Measurements from ENCODE around the gene DNAAF2. TPM values are rescaled to one million over a fixed set of nuclear protein-coding genes. Genes with fewer than 3 reads are reported as not detected.
A peak's percentile ranks its signal among the peaks of the same experiment; 100 is the strongest.
"Not testable (repeated sequence)": the region's sequence is repeated elsewhere in the genome, so short reads cannot be mapped to it uniquely, and the experiment has no call there.

The DNAAF2 gene
- total and polyA plus RNA-seq, 11 donors: 3.4 to 10.0 (median 5.1) TPM

GRCh38 chr14:49585803-49586672 lies 49.0 kb downstream of the DNAAF2 start, which contains the start of gene RPS29:
Gene RPS29 (minus strand): TSS chr14:49586380. CDS start chr14:49586346, 34 bp downstream.
- no peaks in the 10 kb centered on the region for H3K27me3 ChIP-seq
- H3K36me3 ChIP-seq: peaks cover 0 to 32% (median 26%) of the 10 kb centered on the region in 9 donors
- peak within 1 kb of the TSS; percentile 72 to 100 (median 90) for H3K4me3 ChIP-seq
- intact Hi-C loops (cut with DNase I): loop anchor here in 3 of 10 donors (5.0 kb wide), 1 partner anchor 36 kb away; the partner anchor contains the start of genes MGAT2 (in 3 of the 3) and RPL36AL (in 3 of the 3)
- peak within 1 kb of the TSS; percentile 77 to 98 (median 93) for H3K27ac ChIP-seq
- H3K4me1 ChIP-seq: peaks cover 0 to 39% (median 19%) of the 10 kb centered on the region in 12 donors
- WGBS, 4 donors: 0 to 1% (median 0%) methylated on average over 39 to 54 of the region's 55 CpGs
- DNase-seq: peak; percentile 96 to 98 (median 97)
- ATAC-seq: peak; percentile 97 to 98 (median 98)
- H3K9me3 ChIP-seq: no peaks in the 10 kb centered on the region
- peak in 1 of 2 donors; percentile 78 for TF ChIP-seq POLR2A (IDR thresholded peaks at IDR 0.05)
- TF ChIP-seq CTCF (IDR thresholded peaks at IDR 0.05): no peak

GRCh38 chr14:49584981-49585640 lies 49.9 kb downstream of the DNAAF2 start:
- H3K27ac ChIP-seq: peak overlapping the region in 11 of 12 donors; percentile 80 to 98 (median 93)
- intact Hi-C loops (cut with DNase I): loop anchor here in 3 of 10 donors (5.0 kb wide), 1 partner anchor 37 kb away; the partner anchor contains the start of genes MGAT2 (in 3 of the 3) and RPL36AL (in 3 of the 3)

DNA sequence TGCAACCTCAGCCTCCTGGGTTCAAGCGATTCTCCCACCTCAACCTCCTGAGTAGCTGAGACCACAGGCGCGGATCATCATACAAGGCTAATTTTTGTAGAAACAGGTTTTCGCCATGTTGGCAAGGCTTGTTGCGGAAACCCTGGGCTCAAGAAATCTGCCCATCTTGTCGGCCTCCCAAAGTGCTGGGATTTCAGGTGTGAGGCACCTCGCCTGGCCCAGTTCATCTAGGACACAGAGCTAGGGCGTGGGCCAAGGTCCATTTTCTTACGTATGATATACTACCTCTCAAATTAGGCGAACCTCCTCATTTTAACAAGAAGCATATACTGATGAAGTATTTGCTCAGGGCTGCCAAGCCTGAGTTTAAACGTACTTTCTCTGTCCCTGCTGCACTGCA lies 51.0 kb downstream of the DNAAF2 start:
- Histone ChIP-seq H3K27me3 (no peaks in the 10 kb centered on the region), H3K4me1 (peaks cover 0 to 39% (median 19%) of the 10 kb centered on the region in 12 donors), H3K9me3 (no peaks in the 10 kb centered on the region), H3K36me3 (peaks cover 0 to 32% (median 26%) of the 10 kb centered on the region in 9 donors), H3K4me3 (peak overlapping the region in 5 of 12 donors; percentile 85 to 100 (median 95)), H3K27ac (no peak overlapping the region)
- TF ChIP-seq CTCF (IDR thresholded peaks at IDR 0.05): no peak
- no peak for TF ChIP-seq POLR2A (IDR thresholded peaks at IDR 0.05)
- DNase-seq (no peak), ATAC-seq (no peak)
- intact Hi-C loops (cut with DNase I): no loop called here
- 87 to 92% (median 90%) methylated on average over 11 of the region's 11 CpGs for WGBS, 4 donors

More at GRCh38 chr14:49584981-49585640, 49.9 kb downstream of the DNAAF2 start:
- not testable (repeated sequence) for H3K27me3 ChIP-seq, ATAC-seq, DNase-seq, H3K9me3 ChIP-seq
- peaks cover 0 to 32% (median 26%) of the 10 kb centered on the region in 9 donors for H3K36me3 ChIP-seq
- H3K4me1 ChIP-seq: peaks cover 0 to 39% (median 19%) of the 10 kb centered on the region in 12 donors
- WGBS, 4 donors: 21 to 29% (median 25%) methylated on average over 32 of the region's 32 CpGs
- H3K4me3 ChIP-seq: peak overlapping the region; percentile 72 to 100 (median 90)

- Histone ChIP-seq H3K9me3 (no peaks in the 10 kb centered on the region), H3K27ac (no peak overlapping the region), H3K36me3 (peaks cover 0 to 32% (median 26%) of the 10 kb centered on the region in 9 donors), H3K27me3 (no peaks in the 10 kb centered on the region), H3K4me3 (peak overlapping the region in 2 of 12 donors; percentile 85 to 99), H3K4me1 (peaks cover 0 to 39% (median 19%) of the 10 kb centered on the region in 12 donors)
- ATAC-seq (no peak), DNase-seq (no peak)
- WGBS, 4 donors: 91 to 95% (median 93%) methylated on average over 6 of the region's 6 CpGs
- intact Hi-C loops (cut with DNase I): no loop called here
- TF ChIP-seq CTCF (IDR thresholded peaks at IDR 0.05) (no peak), POLR2A (IDR thresholded peaks at IDR 0.05) (no peak)
Measured at GRCh38 chr14:49583629-49584028, 51.4 kb downstream of the DNAAF2 start.

Data from heart left ventricle (tissue), 16 donors.